NT2/D1 (cell line): Measurements from ENCODE around the gene CHCHD6.

Experiments used
- DNase-seq: peaks from one replicate; pipeline ENCODE4 v3.0.0-alpha.2; 2011; ENCODE audit warnings: low read depth, low spot score
- H3K27me3 ChIP-seq: 2 replicates; pipeline ENCODE4 v1.6.0; 2011; ENCODE audit warnings: mild to moderate bottlenecking; ENCODE audit not compliant: insufficient read length, insufficient read depth
- H3K36me3 ChIP-seq: 2 replicates; pipeline ENCODE4 v1.6.1; 2011; ENCODE audit warnings: mild to moderate bottlenecking, low read length, mixed read lengths; ENCODE audit not compliant: insufficient read depth, insufficient read length
- H3K4me1 ChIP-seq: 2 replicates; pipeline ENCODE4 v1.5.1; 2011; ENCODE audit not compliant: insufficient read depth, insufficient read length
- H3K4me3 ChIP-seq: 2 replicates; pipeline ENCODE4 v1.5.1; 2011; ENCODE audit warnings: low read depth; ENCODE audit not compliant: insufficient read length
- H3K9ac ChIP-seq: 2 replicates; pipeline ENCODE4 v1.6.0; 2011; ENCODE audit warnings: low read depth; ENCODE audit not compliant: insufficient read length
- H3K9me3 ChIP-seq: 2 replicates; pipeline ENCODE4 v1.5.1; 2011; ENCODE audit warnings: mild to moderate bottlenecking, low read length; ENCODE audit not compliant: insufficient read depth
- SUZ12 ChIP-seq: IDR thresholded peaks from 2 replicates; pipeline ENCODE4 v1.6.1; 2011; ENCODE audit not compliant: insufficient read length, insufficient read depth; ENCODE audit errors: extremely low read depth
- YY1 ChIP-seq: IDR thresholded peaks from 2 replicates; pipeline ENCODE4 v1.6.1; 2011; ENCODE audit not compliant: insufficient read length, insufficient read depth
- ZNF274 ChIP-seq: IDR thresholded peaks from 2 replicates; pipeline ENCODE4 v1.6.1; 2011; ENCODE audit warnings: mild to moderate bottlenecking, low read depth, low read length

The CHCHD6 gene

DNA sequence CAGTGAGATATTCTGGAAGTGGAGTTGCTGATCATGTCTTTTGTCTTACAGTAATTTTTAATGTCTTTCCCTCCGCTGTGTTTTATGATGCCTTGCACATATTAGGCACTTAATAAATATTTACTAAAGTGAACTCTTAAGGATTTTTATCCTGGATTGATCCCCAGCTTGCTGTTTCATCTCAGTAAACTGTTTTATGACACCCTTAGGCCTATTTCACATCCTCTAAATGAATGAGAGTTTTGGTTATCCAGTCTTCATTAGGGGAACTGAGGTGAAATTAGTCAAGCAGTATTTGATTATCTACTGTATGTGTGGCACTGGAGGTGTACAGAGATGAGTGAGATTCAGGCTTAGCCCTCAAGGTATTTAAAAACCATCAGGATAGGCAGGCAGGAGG, 19.8 kb downstream of the CHCHD6 start:
- Histone ChIP-seq H3K27me3 (no peaks in the 10 kb centered on the region), H3K9ac (no peak overlapping the region), H3K9me3 (peaks cover 15% of the 10 kb centered on the region; the same call in 1 of the 2 replicates), H3K36me3 (peaks cover 4% of the 10 kb centered on the region), H3K4me1 (no peaks in the 10 kb centered on the region), H3K4me3 (no peak overlapping the region)
- TF ChIP-seq YY1 = no peak
- TF ChIP-seq SUZ12 = no peak
- TF ChIP-seq ZNF274 = no peak
- no peak for DNase-seq

GRCh38 chr3:126728680-126729079, 24.6 kb downstream of the CHCHD6 start:
- H3K27me3 ChIP-seq = no peaks in the 10 kb centered on the region
- peaks cover 20% of the 10 kb centered on the region for H3K36me3 ChIP-seq
- peaks cover 15% of the 10 kb centered on the region; the same call in 1 of the 2 replicates for H3K9me3 ChIP-seq
- no peak overlapping the region for H3K9ac ChIP-seq
- TF ChIP-seq ZNF274 (no peak), SUZ12 (no peak), YY1 (no peak)
- H3K4me3 ChIP-seq = no peak overlapping the region
- no peak for DNase-seq
- no peaks in the 10 kb centered on the region for H3K4me1 ChIP-seq

DNA sequence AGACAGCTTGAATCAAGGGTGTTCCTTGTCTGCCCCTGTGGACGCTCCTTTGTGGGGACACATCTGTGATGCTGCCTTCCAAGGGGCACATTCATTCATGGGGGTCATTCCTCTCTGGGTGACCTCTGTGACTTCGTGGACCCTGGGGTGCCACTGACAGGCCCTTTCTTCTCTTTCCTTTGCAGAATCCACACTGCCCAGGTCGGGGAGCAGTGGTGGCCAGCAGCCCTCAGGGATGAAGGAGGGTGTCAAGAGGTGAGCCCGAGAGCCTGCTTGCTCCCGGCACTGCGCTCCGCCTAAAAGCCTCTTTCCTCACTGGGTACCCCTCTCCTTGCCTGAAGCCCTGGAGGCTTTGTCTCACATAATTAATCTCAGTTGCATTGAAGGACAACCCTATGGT, 26.3 kb downstream of the CHCHD6 start:
- Histone ChIP-seq H3K9ac (no peak overlapping the region), H3K4me1 (no peaks in the 10 kb centered on the region), H3K36me3 (peaks cover 32% of the 10 kb centered on the region), H3K9me3 (peaks cover 7% of the 10 kb centered on the region; the same call in 1 of the 2 replicates), H3K4me3 (no peak overlapping the region), H3K27me3 (no peaks in the 10 kb centered on the region)
- no peak for TF ChIP-seq SUZ12
- no peak for TF ChIP-seq YY1
- no peak for TF ChIP-seq ZNF274
- no peak for DNase-seq

GRCh38 chr3:126731044-126731443, 27.0 kb downstream of the CHCHD6 start:
- H3K27me3 ChIP-seq = no peaks in the 10 kb centered on the region
- H3K36me3 ChIP-seq = peaks cover 36% of the 10 kb centered on the region
- no peaks in the 10 kb centered on the region for H3K4me1 ChIP-seq
- no peak for DNase-seq
- no peak overlapping the region for H3K9ac ChIP-seq
- H3K9me3 ChIP-seq = 0 out of 2 replicates have a peak, but pooled peaks cover under 1% of the 10 kb centered on the region
- H3K4me3 ChIP-seq = no peak overlapping the region
- TF ChIP-seq YY1 = no peak
- TF ChIP-seq ZNF274 = no peak
- TF ChIP-seq SUZ12 = no peak

GRCh38 chr3:126732281-126733060, 28.4 kb downstream of the CHCHD6 start:
- Histone ChIP-seq H3K27me3 (no peaks in the 10 kb centered on the region), H3K36me3 (peaks cover 38% of the 10 kb centered on the region), H3K9me3 (no peaks in the 10 kb centered on the region; the same call in 1 of the 2 replicates), H3K4me3 (no peak overlapping the region), H3K4me1 (no peaks in the 10 kb centered on the region), H3K9ac (no peak overlapping the region)
- DNase-seq = no peak
- no peak for TF ChIP-seq SUZ12
- TF ChIP-seq YY1 = no peak
- no peak for TF ChIP-seq ZNF274

- TF ChIP-seq SUZ12 (no peak), YY1 (no peak), ZNF274 (no peak)
- no peak for DNase-seq
- Histone ChIP-seq H3K4me1 (no peaks in the 10 kb centered on the region), H3K9me3 (no peaks in the 10 kb centered on the region; the same call in 1 of the 2 replicates), H3K36me3 (peaks cover 38% of the 10 kb centered on the region), H3K9ac (no peak overlapping the region), H3K4me3 (no peak overlapping the region), H3K27me3 (no peaks in the 10 kb centered on the region)
Measured at GRCh38 chr3:126733061-126733430, 29.0 kb downstream of the CHCHD6 start.

DNA sequence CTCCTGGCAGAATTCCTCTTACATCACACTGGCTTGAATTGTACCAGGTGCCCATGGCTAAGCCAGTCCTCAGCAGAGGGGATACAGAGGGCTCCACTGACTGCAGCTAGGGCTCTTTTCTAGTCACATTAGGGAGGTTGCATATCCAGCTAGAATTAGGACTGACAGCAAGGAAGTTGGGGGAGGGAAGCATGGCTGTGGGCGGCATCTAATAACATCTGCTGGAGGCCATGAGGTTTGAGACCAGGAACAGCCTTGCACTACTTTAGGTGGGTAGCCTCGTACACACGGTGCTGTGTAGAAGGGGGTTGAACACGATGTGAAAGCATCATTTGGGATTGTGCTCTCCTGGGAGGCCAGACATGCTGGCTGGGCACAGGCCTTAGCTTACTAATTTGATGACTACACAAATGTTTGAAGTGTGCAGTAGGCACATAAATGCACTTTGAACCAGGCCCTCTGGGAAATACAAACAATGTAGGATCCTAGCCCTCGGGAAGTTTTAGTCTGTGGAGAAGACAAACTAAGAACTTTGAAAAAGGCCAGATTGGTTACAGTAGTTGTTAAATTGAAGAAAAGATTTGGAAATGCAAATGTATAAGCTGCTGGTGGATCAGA, 30.2 kb downstream of the CHCHD6 start:
- no peaks in the 10 kb centered on the region for H3K4me1 ChIP-seq
- H3K9ac ChIP-seq = no peak overlapping the region

DNA sequence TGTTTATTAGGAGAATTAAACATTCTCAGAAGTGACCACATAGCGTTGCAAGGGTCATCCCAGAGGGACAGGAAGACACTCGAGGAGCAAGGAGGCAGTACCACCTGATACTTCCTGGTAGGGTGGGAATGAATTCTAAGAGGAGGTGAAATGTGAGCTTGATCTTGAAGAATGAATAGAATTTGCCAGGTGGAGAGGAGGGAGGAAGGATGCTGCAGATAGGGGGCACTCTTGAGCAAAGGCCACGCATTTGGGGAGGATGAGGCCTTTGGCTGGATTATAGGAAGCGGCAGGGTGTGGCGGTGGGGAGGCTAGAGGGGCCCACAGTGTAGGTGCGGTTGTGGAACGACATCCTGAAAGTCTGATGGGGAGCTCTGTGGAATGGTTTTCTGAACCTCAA, 33.5 kb downstream of the CHCHD6 start:
- H3K27me3 ChIP-seq = no peaks in the 10 kb centered on the region
- H3K36me3 ChIP-seq = peaks cover 42% of the 10 kb centered on the region

More for the DNA sequence above, 30.2 kb downstream of the CHCHD6 start:
- no peak for DNase-seq
- Histone ChIP-seq H3K9me3 (peaks cover 5% of the 10 kb centered on the region), H3K4me3 (no peak overlapping the region), H3K27me3 (no peaks in the 10 kb centered on the region), H3K36me3 (peaks cover 38% of the 10 kb centered on the region)
- TF ChIP-seq ZNF274 = no peak
- no peak for TF ChIP-seq YY1
- TF ChIP-seq SUZ12 = no peak

More for the DNA sequence above, 33.5 kb downstream of the CHCHD6 start:
- no peak overlapping the region for H3K9ac ChIP-seq
- DNase-seq = no peak
- H3K4me3 ChIP-seq = no peak overlapping the region
- no peak for TF ChIP-seq ZNF274
- TF ChIP-seq SUZ12 = no peak
- no peak for TF ChIP-seq YY1
- no peaks in the 10 kb centered on the region for H3K4me1 ChIP-seq
- H3K9me3 ChIP-seq = peaks cover 14% of the 10 kb centered on the region
